A673 (cell line): ENCODE data around the gene TFPI.

Experiments used
- CTCF ChIP-seq: fragments of 300-800, 200-600 bp; sonication (generic); conservative IDR thresholded peaks from 2 replicates; pipeline ENCODE4 v1.5.1; 2017; ENCODE audit warnings: low read depth, mild to moderate bottlenecking, antibody characterized with exemption, low read length, moderate library complexity, mixed read lengths
- EZH2 ChIP-seq: fragments of 200-600 bp; sonication (generic); IDR thresholded peaks from 2 replicates; pipeline ENCODE4 v1.6.1; 2017; ENCODE audit warnings: borderline replicate concordance, low read depth, mild to moderate bottlenecking, mixed read lengths, antibody characterized with exemption, low read length; ENCODE audit not compliant: poor library complexity, severe bottlenecking

DNA sequence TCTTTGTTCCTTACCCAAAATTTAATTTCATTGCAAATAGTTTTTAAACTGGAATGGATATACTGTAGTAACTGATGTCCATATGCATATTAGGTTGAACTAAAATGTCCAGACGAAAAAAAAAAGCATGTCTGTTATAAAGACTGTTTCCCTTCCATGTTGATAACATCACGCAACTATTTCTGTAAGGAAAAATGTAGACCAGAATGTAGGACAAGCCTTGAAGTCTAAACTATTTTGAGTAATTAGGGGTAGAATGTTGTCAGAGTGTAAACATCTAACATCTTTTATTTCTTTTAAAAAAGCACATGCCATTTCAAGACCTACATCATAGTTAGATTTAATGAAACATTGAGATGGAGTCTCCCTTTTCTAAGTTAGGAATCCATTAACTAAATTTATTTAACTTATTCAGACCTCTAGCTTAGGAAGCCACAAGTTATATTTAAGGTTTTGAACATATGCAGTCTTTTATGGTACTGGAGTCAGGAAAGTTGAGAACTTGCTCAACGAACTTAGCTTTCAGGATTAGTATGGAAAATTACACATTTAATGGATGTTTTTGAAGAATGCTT, 114.0 kb downstream of the TFPI start:
- TF ChIP-seq CTCF = no peak
- TF ChIP-seq EZH2 = no peak
